GM20000 (cell line): ENCODE results near the gene UNC93B1.

ENCODE experiments used
- DNase-seq: peaks from one replicate; pipeline ENCODE4 v3.0.0; 2012; ENCODE audit warnings: low spot score
- TF ChIP-seq, protein P1 (sequence below): IDR thresholded peaks from 2 replicates; pipeline ENCODE4 v1.5.1; 2012; ENCODE audit warnings: mild to moderate bottlenecking, control low read depth; ENCODE audit errors: extremely low read depth, missing control alignments

Gene UNC93B1

DNA sequence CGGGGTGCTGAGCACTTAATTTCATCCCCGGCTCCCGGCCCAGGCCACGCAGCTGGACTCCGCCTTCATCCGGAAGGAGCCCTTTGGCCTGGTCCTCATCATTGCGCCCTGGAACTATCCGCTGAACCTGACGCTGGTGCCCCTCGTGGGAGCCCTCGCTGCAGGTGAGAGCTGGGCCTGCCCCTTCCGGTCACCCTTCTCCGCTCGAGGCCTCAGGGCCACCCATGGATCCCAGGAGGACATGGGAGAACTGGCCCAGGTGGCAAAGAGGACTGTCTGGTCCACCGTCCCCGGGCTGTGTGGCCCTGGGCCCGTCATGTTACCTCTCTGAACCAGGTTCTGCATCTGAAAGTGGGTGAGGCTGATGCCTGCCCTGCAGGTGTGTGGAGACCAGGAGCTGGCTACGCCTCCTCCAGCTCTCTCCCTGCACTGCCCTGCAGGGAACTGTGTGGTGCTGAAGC lies 14.9 kb upstream of the UNC93B1 start:
- TF ChIP-seq, protein P1, sequence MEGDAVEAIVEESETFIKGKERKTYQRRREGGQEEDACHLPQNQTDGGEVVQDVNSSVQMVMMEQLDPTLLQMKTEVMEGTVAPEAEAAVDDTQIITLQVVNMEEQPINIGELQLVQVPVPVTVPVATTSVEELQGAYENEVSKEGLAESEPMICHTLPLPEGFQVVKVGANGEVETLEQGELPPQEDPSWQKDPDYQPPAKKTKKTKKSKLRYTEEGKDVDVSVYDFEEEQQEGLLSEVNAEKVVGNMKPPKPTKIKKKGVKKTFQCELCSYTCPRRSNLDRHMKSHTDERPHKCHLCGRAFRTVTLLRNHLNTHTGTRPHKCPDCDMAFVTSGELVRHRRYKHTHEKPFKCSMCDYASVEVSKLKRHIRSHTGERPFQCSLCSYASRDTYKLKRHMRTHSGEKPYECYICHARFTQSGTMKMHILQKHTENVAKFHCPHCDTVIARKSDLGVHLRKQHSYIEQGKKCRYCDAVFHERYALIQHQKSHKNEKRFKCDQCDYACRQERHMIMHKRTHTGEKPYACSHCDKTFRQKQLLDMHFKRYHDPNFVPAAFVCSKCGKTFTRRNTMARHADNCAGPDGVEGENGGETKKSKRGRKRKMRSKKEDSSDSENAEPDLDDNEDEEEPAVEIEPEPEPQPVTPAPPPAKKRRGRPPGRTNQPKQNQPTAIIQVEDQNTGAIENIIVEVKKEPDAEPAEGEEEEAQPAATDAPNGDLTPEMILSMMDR = no peak
- no peak for DNase-seq

DNA sequence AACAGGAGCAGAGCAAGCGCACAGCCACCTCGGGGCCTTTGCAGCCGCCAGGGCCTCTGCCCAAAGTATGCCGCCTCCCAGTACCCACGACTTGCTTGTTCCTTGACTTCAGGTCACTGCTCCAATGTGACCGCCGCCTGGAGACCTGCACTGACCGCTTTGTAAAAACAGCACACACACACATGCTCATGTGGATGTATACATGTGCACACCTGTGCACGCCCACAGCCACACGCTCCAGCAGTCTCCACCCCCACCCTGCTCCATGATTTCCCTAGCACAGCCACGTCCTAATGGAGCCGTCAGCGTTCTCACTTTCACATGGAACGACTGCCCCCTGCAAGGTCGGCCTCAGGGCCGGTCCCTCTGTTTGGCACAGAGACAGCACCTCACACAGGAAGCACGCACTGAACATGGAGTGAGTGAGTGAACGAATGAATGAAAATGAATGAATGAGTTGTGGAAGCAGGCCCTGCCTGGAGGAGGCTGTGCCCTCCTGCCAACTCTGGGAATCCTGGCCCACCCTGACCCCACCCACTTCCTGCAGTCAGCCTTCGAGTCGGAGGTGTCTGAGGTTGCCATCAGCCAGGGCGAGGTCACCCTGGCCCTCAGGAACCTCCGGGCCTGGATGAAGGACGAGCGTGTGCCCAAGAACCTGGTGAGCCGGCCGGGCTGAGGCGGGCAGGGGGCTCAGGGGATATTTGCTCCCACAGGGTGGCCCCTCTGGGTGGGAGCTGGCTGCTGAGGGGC lies 14.3 kb upstream of the UNC93B1 start:
- TF ChIP-seq, protein P1 = no peak
- no peak for DNase-seq

DNA sequence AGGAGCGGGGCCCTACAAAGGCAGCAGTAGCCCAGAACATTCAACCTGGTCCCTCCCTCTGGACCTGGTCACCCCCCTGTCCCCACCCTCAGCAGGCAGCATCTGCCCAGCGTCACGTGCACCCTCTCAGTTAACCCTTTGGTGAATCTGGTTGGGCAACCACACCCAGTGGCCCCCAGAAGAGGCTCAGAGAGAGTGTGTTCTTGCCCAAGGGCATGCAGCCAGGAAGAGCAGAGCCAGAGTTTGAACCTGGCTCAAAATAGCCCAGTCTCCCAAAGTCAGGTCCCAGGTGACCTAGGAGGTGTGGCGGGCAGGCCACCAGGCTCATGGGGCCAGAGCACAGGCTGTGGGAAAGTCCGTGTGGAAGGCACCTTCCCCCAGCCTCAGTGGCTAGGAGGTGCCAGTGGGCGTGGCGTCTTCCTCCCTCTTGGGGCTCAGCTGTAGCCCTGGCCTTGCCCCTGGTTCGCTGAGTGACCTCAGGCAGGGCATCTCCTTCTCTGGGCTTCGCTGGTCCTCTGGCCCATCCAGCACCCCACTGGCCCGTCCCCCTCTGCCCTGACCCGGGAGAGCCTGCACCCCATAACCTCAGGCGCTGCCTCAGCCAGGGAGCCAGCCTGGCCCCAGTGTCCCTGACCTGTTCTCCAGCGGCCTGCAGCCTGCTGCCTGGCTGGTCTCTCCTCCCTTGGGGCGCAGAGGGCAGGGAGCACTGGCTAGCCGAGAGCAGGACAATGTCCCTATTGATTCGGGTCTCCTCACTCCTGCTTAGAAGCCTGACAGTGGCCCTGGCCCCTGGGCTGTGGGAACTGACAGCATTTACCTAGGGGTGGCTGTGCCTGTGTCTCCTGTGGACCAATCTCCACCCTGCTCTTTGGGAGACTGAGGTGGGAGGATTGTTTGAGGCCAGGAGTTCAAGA lies 13.3 kb upstream of the UNC93B1 start:
- DNase-seq = no peak
- TF ChIP-seq, protein P1 = no peak

DNA sequence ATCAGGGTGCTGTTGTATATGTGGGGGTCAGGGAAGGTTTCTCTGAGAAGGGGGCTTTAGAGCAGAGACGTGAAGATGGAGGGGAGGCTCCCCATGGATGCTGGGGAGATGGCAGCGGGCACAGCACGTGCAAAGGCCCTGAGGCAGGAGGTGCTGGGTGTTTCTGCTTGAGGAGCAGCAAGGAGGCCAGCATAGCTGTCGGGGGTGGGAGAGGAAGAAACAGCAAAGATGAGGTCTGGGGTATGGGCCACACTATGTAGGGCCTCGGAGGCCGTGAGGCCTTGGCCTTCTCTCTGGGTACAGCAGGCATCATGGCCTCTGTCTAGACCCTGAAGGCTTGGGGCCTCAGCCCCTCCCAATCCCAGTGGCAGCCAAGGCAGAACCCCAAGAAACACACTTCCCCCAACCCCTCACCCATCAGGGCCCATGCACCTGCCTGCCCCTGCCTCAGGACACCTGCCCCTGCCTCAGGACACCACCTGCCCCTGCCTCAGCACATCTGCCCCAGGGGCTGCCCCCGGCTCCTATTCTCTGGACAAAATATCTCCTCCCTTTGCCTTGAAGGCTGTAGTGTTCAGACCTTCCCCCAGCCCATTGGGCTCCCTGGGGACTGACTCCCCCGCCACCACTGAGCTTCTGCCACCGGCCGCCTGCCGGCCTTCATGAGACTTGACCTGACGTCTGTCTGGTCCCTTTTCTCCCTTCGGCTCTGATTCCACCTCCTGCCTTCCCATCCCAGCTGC lies 12.4 kb upstream of the UNC93B1 start:
- TF ChIP-seq, protein P1 = no peak
- no peak for DNase-seq

DNA sequence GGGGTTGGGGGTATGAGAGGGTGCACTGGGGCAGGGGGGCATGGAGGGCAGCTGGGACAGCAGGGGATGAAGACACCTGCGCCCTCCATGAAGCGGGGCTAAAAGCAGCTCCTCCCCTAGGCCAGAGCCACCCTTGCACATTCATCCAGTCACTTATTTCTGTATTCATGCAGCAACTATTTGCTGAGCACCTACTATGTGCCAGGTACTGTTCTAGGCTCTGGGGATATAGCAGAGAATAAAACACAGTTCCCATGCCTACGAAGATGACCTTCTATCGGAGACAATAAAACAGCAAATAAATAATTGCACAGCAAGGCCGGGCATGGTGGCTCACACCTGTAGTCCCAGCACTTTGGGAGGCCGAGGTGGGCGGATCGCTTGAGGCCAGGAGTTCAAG lies 11.6 kb upstream of the UNC93B1 start:
- no peak for DNase-seq
- TF ChIP-seq, protein P1 = no peak

DNA sequence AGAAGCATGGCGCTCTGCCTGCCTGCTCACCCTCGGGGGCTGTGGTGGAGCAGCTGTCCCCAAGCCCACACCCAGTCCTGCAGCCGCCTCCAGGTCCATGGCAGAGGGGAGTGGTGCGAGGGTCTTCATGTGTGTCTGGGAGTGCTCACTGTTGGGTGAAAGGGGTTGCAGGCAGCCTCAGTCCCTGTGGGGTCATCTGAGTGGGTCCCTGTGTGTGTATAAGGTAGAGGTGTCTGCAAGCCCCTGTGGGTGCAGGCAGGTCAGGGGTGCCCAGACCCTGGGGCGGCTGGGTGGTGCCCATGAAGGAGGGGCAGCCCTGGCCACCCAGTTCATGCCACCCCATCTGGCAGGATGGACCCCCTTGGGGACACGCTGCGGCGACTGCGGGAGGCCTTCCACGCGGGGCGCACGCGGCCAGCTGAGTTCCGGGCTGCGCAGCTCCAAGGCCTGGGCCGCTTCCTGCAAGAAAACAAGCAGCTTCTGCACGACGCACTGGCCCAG lies 11.1 kb upstream of the UNC93B1 start:
- TF ChIP-seq, protein P1 = no peak
- DNase-seq = no peak
